Endothelial cell (in vitro differentiated cells): ENCODE data around the gene IPO13. TPM values are rescaled to one million over a fixed set of nuclear protein-coding genes. Genes with fewer than 3 reads are reported as not detected.

ENCODE experiments used
- DNase-seq: peaks from one replicate; pipeline ENCODE4 v3.0.0; 2021; ENCODE audit warnings: low spot score
- H3K27ac Mint-ChIP-seq: one replicate; pipeline ENCODE4 v1.8.0; 2021; ENCODE audit warnings: mixed read lengths, inconsistent platforms; ENCODE audit not compliant: unreplicated experiment
- H3K27me3 Mint-ChIP-seq: one replicate; pipeline ENCODE4 v1.8.0; 2021; ENCODE audit warnings: mild to moderate bottlenecking, moderate library complexity, mixed read lengths, inconsistent platforms; ENCODE audit not compliant: unreplicated experiment
- H3K36me3 Mint-ChIP-seq: one replicate; pipeline ENCODE4 v1.8.0; 2021; ENCODE audit warnings: mild to moderate bottlenecking, low read depth, mixed read lengths, inconsistent platforms; ENCODE audit not compliant: unreplicated experiment
- H3K4me1 Mint-ChIP-seq: one replicate; pipeline ENCODE4 v1.8.0; 2021; ENCODE audit warnings: mild to moderate bottlenecking, mixed read lengths, inconsistent platforms; ENCODE audit not compliant: unreplicated experiment
- H3K4me3 Mint-ChIP-seq: one replicate; pipeline ENCODE4 v1.8.0; 2021; ENCODE audit warnings: mild to moderate bottlenecking, mixed read lengths, inconsistent platforms; ENCODE audit not compliant: unreplicated experiment
- H3K9me3 Mint-ChIP-seq: one replicate; pipeline ENCODE4 v1.8.0; 2021; ENCODE audit warnings: mixed read lengths, inconsistent platforms; ENCODE audit not compliant: unreplicated experiment
- CTCF ChIP-seq: fragments of 200-600 bp; sonication (generic); IDR thresholded peaks from one replicate; pipeline ENCODE4 v1.5.0; 2021; ENCODE audit warnings: antibody characterized with exemption; ENCODE audit not compliant: unreplicated experiment
- total RNA-seq: library from RNA; stranded (reverse); fragmentation: NEBNext Ultra II Directional; extraction: Animal tissue kit (Norgen Biotek cat#: 25700); gene quantifications from one replicate; pipeline ENCODE4 v1.2.1, GENCODE V29; 2021; ENCODE audit not compliant: unreplicated experiment

The IPO13 gene
- total RNA-seq, 1 donor from 2014 or later: 31.5 TPM

GRCh38 chr1:43973981-43974442, 27.3 kb downstream of the IPO13 start:
- peaks cover 22% of the 10 kb centered on the region for H3K36me3 Mint-ChIP-seq
- peak overlapping the region; percentile 34 for H3K27ac Mint-ChIP-seq
- H3K9me3 Mint-ChIP-seq: no peaks in the 10 kb centered on the region
- TF ChIP-seq CTCF: no peak
- H3K4me3 Mint-ChIP-seq: peak overlapping the region; percentile 95
- DNase-seq: no peak
- peaks cover 40% of the 10 kb centered on the region for H3K4me1 Mint-ChIP-seq
- H3K27me3 Mint-ChIP-seq: peaks cover 24% of the 10 kb centered on the region

GRCh38 chr1:43974443-43975248, 27.9 kb downstream of the IPO13 start, which contains the start of gene ATP6V0B:
TSS of gene ATP6V0B (plus strand) at chr1:43974960. CDS start at chr1:43975041, 81 bp downstream.
- peak within 1 kb of the TSS; percentile 95 for H3K4me3 Mint-ChIP-seq
- H3K4me1 Mint-ChIP-seq: peaks cover 40% of the 10 kb centered on the region
- peaks cover 22% of the 10 kb centered on the region for H3K36me3 Mint-ChIP-seq
- DNase-seq: peak; percentile 90
- no peaks in the 10 kb centered on the region for H3K9me3 Mint-ChIP-seq
- no peak for TF ChIP-seq CTCF
- peaks cover 24% of the 10 kb centered on the region for H3K27me3 Mint-ChIP-seq
- H3K27ac Mint-ChIP-seq: peak within 1 kb of the TSS; percentile 34

GRCh38 chr1:43975249-43975961, 28.7 kb downstream of the IPO13 start:
- no peak for DNase-seq
- Mint-ChIP-seq H3K36me3 (peaks cover 22% of the 10 kb centered on the region), H3K27ac (no peak overlapping the region), H3K27me3 (peaks cover 26% of the 10 kb centered on the region), H3K9me3 (no peaks in the 10 kb centered on the region), H3K4me3 (peak overlapping the region; percentile 94), H3K4me1 (peaks cover 38% of the 10 kb centered on the region)
- no peak for TF ChIP-seq CTCF

- peaks cover 27% of the 10 kb centered on the region for H3K36me3 Mint-ChIP-seq
- no peaks in the 10 kb centered on the region for H3K9me3 Mint-ChIP-seq
- H3K4me3 Mint-ChIP-seq: peak overlapping the region; percentile 94
- no peak for TF ChIP-seq CTCF
- peaks cover 39% of the 10 kb centered on the region for H3K4me1 Mint-ChIP-seq
- no peak for DNase-seq
- H3K27ac Mint-ChIP-seq: no peak overlapping the region
- peaks cover 29% of the 10 kb centered on the region for H3K27me3 Mint-ChIP-seq
Measured at GRCh38 chr1:43976045-43976444, 29.3 kb downstream of the IPO13 start.
